Transverse colon (tissue), 3 donors: ENCODE data around the gene TXNRD1.

Source experiments
- EP300 ChIP-seq: sonication (generic); formaldehyde crosslinking; IDR thresholded peaks from one replicate; pipeline ENCODE4 v1.6.1; 2017; ENCODE audit warnings: antibody characterized with exemption, low read depth
- POLR2AphosphoS5 ChIP-seq, 3 donors: sonication (generic); formaldehyde crosslinking; IDR thresholded peaks; one replicate each; pipeline ENCODE4 v1.6.1; 2016; ENCODE audit warnings: antibody characterized with exemption in 3 of 3

- no peak for TF ChIP-seq POLR2AphosphoS5 (IDR thresholded peaks at IDR 0.05)
- no peak for TF ChIP-seq EP300
These were observed 33.4 kb downstream of the TXNRD1 start for GRCh38 chr12:104249017-104249416.
